HEK293T (cell line): ENCODE measurements around the gene CDH5.

Experiments
- CTCF ChIA-PET: fragments of 350-600 bp; formaldehyde crosslinking; extraction: SDS; loops from one replicate; lab custom pipeline; 2021; ENCODE audit warnings: antibody characterized with exemption, inconsistent platforms; lab: Yijun Ruan, JAX
- POLR2A ChIA-PET: fragments of 350-600 bp; formaldehyde crosslinking; extraction: SDS; loops from one replicate; lab custom pipeline; 2020; ENCODE audit warnings: antibody characterized with exemption, inconsistent platforms; lab: Yijun Ruan, JAX
- DNase-seq: peaks from one replicate; pipeline ENCODE4 v3.0.0; 2012; ENCODE audit warnings: mixed read lengths; ENCODE audit errors: extremely low spot score
- ARNT ChIP-seq: fragments of 450-650 bp; IDR thresholded peaks from 2 replicates; pipeline ENCODE4 v1.6.1; 2017; ENCODE audit warnings: mild to moderate bottlenecking
- BHLHE40 ChIP-seq: fragments of 450-650 bp; IDR thresholded peaks from 2 replicates; pipeline ENCODE4 v1.6.1; 2016; ENCODE audit warnings: mild to moderate bottlenecking, moderate library complexity, borderline replicate concordance
- CTBP1 ChIP-seq: fragments of 450-650 bp; IDR thresholded peaks from 2 replicates; pipeline ENCODE4 v1.6.1; 2016; ENCODE audit warnings: borderline replicate concordance
- ELF4 ChIP-seq: fragments of 450-650 bp; IDR thresholded peaks from 2 replicates; pipeline ENCODE4 v1.6.1; 2017; ENCODE audit warnings: antibody characterized with exemption
- FOXA1 ChIP-seq: fragments of 450-650 bp; IDR thresholded peaks from 2 replicates; pipeline ENCODE4 v1.6.1; 2016; ENCODE audit warnings: mild to moderate bottlenecking
- FOXK2 ChIP-seq: fragments of 450-650 bp; IDR thresholded peaks from 2 replicates; pipeline ENCODE4 v1.6.1; 2016; ENCODE audit warnings: mild to moderate bottlenecking
- FOXM1 ChIP-seq: fragments of 450-650 bp; IDR thresholded peaks from 2 replicates; pipeline ENCODE4 v1.6.1; 2017; ENCODE audit warnings: mild to moderate bottlenecking, borderline replicate concordance
- HDGF ChIP-seq: fragments of 450-650 bp; IDR thresholded peaks from 2 replicates; pipeline ENCODE4 v1.6.1; 2017; ENCODE audit warnings: antibody characterized with exemption, borderline replicate concordance
- L3MBTL2 ChIP-seq: fragments of 450-650 bp; conservative IDR thresholded peaks from 2 replicates; pipeline ENCODE4 v1.6.1; 2016; ENCODE audit warnings: mild to moderate bottlenecking
- LEF1 ChIP-seq: fragments of 450-650 bp; IDR thresholded peaks from 2 replicates; pipeline ENCODE4 v1.6.1; 2017; ENCODE audit warnings: mild to moderate bottlenecking, borderline replicate concordance
- NFRKB ChIP-seq: fragments of 450-650 bp; IDR thresholded peaks from 2 replicates; pipeline ENCODE4 v1.6.1; 2016; ENCODE audit warnings: mild to moderate bottlenecking, moderate library complexity
- SP1 ChIP-seq: fragments of 450-650 bp; IDR thresholded peaks from 2 replicates; pipeline ENCODE4 v1.6.1; 2017
- SUZ12 ChIP-seq: fragments of 450-650 bp; IDR thresholded peaks from 2 replicates; pipeline ENCODE4 v1.6.1; 2016; ENCODE audit warnings: mild to moderate bottlenecking
- TARDBP ChIP-seq: fragments of 450-650 bp; IDR thresholded peaks from 2 replicates; pipeline ENCODE4 v1.6.1; 2016
- ZNF384 ChIP-seq: fragments of 450-650 bp; IDR thresholded peaks from 2 replicates; pipeline ENCODE4 v1.6.1; 2016
- TF ChIP-seq, protein P1 (sequence below): fragments of 450-650 bp; IDR thresholded peaks from 2 replicates; pipeline ENCODE4 v1.6.1; 2016

CDH5 gene

GRCh38 chr16:66382171-66382965 is 15.9 kb downstream of the CDH5 start:
- no peak for DNase-seq
- CTCF ChIA-PET = interaction anchor here (0.7 to 1.4 kb wide), 2 partner anchors 25 to 165 kb away, joined by 4 read pairs; no protein-coding TSS in a partner anchor
- no peak for TF ChIP-seq TARDBP
- TF ChIP-seq, protein P1, sequence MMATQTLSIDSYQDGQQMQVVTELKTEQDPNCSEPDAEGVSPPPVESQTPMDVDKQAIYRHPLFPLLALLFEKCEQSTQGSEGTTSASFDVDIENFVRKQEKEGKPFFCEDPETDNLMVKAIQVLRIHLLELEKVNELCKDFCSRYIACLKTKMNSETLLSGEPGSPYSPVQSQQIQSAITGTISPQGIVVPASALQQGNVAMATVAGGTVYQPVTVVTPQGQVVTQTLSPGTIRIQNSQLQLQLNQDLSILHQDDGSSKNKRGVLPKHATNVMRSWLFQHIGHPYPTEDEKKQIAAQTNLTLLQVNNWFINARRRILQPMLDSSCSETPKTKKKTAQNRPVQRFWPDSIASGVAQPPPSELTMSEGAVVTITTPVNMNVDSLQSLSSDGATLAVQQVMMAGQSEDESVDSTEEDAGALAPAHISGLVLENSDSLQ = no peak
- TF ChIP-seq ELF4 = no peak
- no peak for TF ChIP-seq L3MBTL2
- TF ChIP-seq FOXA1 = no peak
- no peak for TF ChIP-seq ZNF384
- TF ChIP-seq CTBP1 = no peak
- no peak for TF ChIP-seq BHLHE40
- no peak for TF ChIP-seq FOXM1
- no peak for TF ChIP-seq SP1
- no peak for TF ChIP-seq SUZ12
- TF ChIP-seq HDGF = no peak
- no peak for TF ChIP-seq LEF1
- TF ChIP-seq FOXK2 = no peak
- TF ChIP-seq ARNT = no peak
- TF ChIP-seq NFRKB = no peak
- POLR2A ChIA-PET = interaction anchor here (0.7 kb wide), 1 partner anchor 19 kb away, joined by 3 read pairs; no protein-coding TSS in a partner anchor

GRCh38 chr16:66382966-66383299 is 16.4 kb downstream of the CDH5 start:
- peak; percentile 45 for DNase-seq
- ChIA-PET CTCF (no interaction called here), POLR2A (no interaction called here)
- TF ChIP-seq L3MBTL2 = no peak
- TF ChIP-seq FOXK2 = no peak
- TF ChIP-seq NFRKB = no peak
- TF ChIP-seq ARNT = no peak
- TF ChIP-seq HDGF = no peak
- no peak for TF ChIP-seq LEF1
- TF ChIP-seq SUZ12 = no peak
- no peak for TF ChIP-seq ZNF384
- TF ChIP-seq CTBP1 = no peak
- TF ChIP-seq BHLHE40 = no peak
- TF ChIP-seq ELF4 = no peak
- no peak for TF ChIP-seq FOXM1
- TF ChIP-seq SP1 = no peak
- TF ChIP-seq, protein P1 = no peak
- TF ChIP-seq TARDBP = no peak
- TF ChIP-seq FOXA1 = no peak

- DNase-seq = no peak
- POLR2A ChIA-PET = no interaction called here
- CTCF ChIA-PET = interaction anchor here (0.6 kb wide), 1 partner anchor 19 kb away, joined by 6 read pairs; no protein-coding TSS in a partner anchor
- TF ChIP-seq CTBP1 = no peak
- TF ChIP-seq FOXM1 = no peak
- no peak for TF ChIP-seq NFRKB
- no peak for TF ChIP-seq ZNF384
- TF ChIP-seq ELF4 = no peak
- no peak for TF ChIP-seq SUZ12
- TF ChIP-seq BHLHE40 = no peak
- TF ChIP-seq LEF1 = no peak
- no peak for TF ChIP-seq L3MBTL2
Measured at GRCh38 chr16:66383551-66383950, 17.1 kb downstream of the CDH5 start.

DNA sequence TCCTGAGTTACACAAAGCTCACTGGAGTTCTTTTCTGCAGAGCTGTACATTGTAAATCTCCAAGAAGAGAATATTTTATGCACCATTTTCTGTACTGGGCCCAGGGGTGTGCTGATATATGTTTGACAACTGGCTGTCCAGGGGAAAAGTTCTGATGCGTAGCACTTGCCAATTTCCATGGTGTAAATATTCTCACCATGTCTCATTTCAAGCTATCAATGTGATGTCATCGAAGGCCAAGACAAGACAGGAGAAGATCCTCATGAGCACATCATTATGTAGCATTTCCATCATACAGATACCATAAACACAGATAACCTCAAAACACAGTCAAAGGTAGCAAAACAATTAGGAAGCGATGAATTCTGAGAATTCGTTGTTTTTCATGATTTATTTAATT is 18.9 kb downstream of the CDH5 start:
- no peak for DNase-seq
- CTCF ChIA-PET = no interaction called here
- TF ChIP-seq CTBP1 (no peak), ELF4 (no peak), LEF1 (no peak), HDGF (no peak), NFRKB (no peak), ZNF384 (no peak), ARNT (no peak), SP1 (no peak), FOXK2 (no peak), FOXA1 (no peak), BHLHE40 (no peak), L3MBTL2 (no peak), TARDBP (no peak), SUZ12 (no peak), FOXM1 (no peak)
- TF ChIP-seq, protein P1 = no peak
- POLR2A ChIA-PET = no interaction called here

DNA sequence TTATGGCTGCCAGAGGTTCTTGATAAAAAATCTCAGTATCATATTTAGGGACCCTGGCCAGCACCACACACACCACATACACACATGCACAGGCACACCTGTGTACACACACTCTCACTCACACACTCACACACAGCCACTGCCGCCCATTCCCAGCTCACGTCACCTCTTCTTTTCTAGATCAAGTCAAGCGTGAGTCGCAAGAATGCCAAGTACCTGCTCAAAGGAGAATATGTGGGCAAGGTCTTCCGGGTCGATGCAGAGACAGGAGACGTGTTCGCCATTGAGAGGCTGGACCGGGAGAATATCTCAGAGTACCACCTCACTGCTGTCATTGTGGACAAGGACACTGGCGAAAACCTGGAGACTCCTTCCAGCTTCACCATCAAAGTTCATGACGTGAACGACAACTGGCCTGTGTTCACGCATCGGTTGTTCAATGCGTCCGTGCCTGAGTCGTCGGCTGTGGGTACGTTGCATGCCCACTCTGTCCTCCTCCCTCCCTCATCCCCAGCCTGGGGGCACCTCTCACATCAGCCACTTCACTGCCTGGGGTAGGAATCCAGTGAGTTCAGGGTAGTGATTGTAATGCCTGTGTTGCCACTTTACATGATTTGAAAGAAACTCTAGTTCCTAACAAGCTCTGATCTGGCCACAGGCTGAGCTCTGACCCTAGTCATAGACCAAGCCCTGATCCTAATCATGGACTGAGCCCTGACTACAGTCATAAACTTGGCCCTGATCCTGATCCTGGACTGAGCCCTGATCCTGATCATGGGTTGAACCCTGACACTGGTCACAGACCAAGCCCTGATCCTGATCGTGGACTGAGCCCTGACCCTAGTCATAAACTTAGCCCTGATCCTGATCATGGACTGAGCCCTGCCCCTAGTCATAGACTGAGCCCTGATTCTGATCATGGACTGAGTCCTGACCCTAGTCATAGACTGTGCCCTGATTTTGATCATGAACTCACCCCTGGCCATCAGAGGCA is 20.4 kb downstream of the CDH5 start:
- ChIA-PET CTCF (interaction anchor here (1.0 kb wide), 1 partner anchor 29 kb away, joined by 3 read pairs; no protein-coding TSS in a partner anchor), POLR2A (no interaction called here)
- DNase-seq = no peak
- TF ChIP-seq CTBP1 (no peak), SP1 (no peak), BHLHE40 (no peak), FOXA1 (no peak), TARDBP (no peak), ZNF384 (no peak), L3MBTL2 (no peak), ARNT (no peak), FOXM1 (no peak), HDGF (no peak), SUZ12 (no peak), FOXK2 (no peak), ELF4 (no peak), NFRKB (no peak), LEF1 (no peak)
- TF ChIP-seq, protein P1 = no peak
